ENCODE results near the gene BCAS3.

DNA sequence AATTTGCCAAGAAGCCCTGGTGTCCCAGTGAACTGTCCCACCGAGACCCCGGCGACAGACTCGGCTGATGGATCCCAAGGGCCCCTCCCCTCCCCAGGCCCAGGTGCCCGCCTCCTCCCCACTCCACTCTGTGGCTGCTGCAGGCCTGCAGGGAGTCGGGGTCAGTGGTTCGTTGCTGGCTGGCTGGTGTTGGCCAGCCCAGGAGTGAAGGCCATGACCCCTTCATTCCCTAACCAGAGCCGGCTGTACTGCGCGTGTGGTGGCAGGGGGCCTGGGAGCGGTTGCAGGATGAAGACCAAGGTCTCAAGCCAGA, 712.8 kb downstream of the BCAS3 start:
- TF ChIP-seq CTCF (IDR thresholded peaks at IDR 0.05) (no peak), POLR2A (IDR thresholded peaks at IDR 0.05) (no peak)

All from body of pancreas (tissue), 4 donors.